ENCODE results near the gene PAX7.

Gene PAX7

GRCh38 chr1:18734461-18735223 lies 104.0 kb downstream of the PAX7 start:
- H3K4me3 ChIP-seq (ENCODE audit: low read depth, low read length, poor library complexity, severe bottlenecking): no peak overlapping the region
- TF ChIP-seq EZH2 (IDR thresholded peaks at IDR 0.05; ENCODE audit: borderline replicate concordance, low read length): no peak
- no peak for TF ChIP-seq CTCF (IDR thresholded peaks at IDR 0.05; ENCODE audit: low read length)
- H3K36me3 ChIP-seq (ENCODE audit: insufficient read depth, low read length): no peaks in the 10 kb centered on the region
- H3K4me2 ChIP-seq (ENCODE audit: low read length): no peak overlapping the region
- no peaks in the 10 kb centered on the region for H3K4me1 ChIP-seq (ENCODE audit: insufficient read depth, low read length, severe bottlenecking)
- H2AFZ ChIP-seq (ENCODE audit: low read length): no peak overlapping the region
- no peaks in the 10 kb centered on the region for H3K9me3 ChIP-seq (ENCODE audit: low read length)
- no peaks in the 10 kb centered on the region for H3K79me2 ChIP-seq (ENCODE audit: insufficient read depth, low read length)
- H3K9me2 ChIP-seq (ENCODE audit: low read depth, low read length): no peaks in the 10 kb centered on the region
- H3K9ac ChIP-seq (ENCODE audit: low read length): no peak overlapping the region
- no peaks in the 10 kb centered on the region for H3F3A ChIP-seq (ENCODE audit: insufficient read depth, low read length)
- no peak overlapping the region for H3K27ac ChIP-seq (ENCODE audit: low read depth, low read length, poor library complexity, severe bottlenecking)
- no peaks in the 10 kb centered on the region for H3K27me3 ChIP-seq (ENCODE audit: insufficient read depth, low read length)
- H4K20me1 ChIP-seq (ENCODE audit: insufficient read depth, low read length): no peaks in the 10 kb centered on the region

- Histone ChIP-seq H3K27me3 (ENCODE audit: insufficient read depth, low read length) (no peaks in the 10 kb centered on the region), H3K9me3 (ENCODE audit: low read length) (no peaks in the 10 kb centered on the region), H2AFZ (ENCODE audit: low read length) (no peak overlapping the region), H3K4me3 (ENCODE audit: low read depth, low read length, poor library complexity, severe bottlenecking) (no peak overlapping the region), H3K36me3 (ENCODE audit: insufficient read depth, low read length) (no peaks in the 10 kb centered on the region), H3K79me2 (ENCODE audit: insufficient read depth, low read length) (no peaks in the 10 kb centered on the region), H3K4me2 (ENCODE audit: low read length) (no peak overlapping the region), H4K20me1 (ENCODE audit: insufficient read depth, low read length) (no peaks in the 10 kb centered on the region), H3K27ac (ENCODE audit: low read depth, low read length, poor library complexity, severe bottlenecking) (no peak overlapping the region), H3K9ac (ENCODE audit: low read length) (no peak overlapping the region), H3F3A (ENCODE audit: insufficient read depth, low read length) (no peaks in the 10 kb centered on the region), H3K4me1 (ENCODE audit: insufficient read depth, low read length, severe bottlenecking) (no peaks in the 10 kb centered on the region), H3K9me2 (ENCODE audit: low read depth, low read length) (no peaks in the 10 kb centered on the region)
- TF ChIP-seq EZH2 (IDR thresholded peaks at IDR 0.05; ENCODE audit: borderline replicate concordance, low read length) (no peak), CTCF (IDR thresholded peaks at IDR 0.05; ENCODE audit: low read length) (no peak)
Measured at GRCh38 chr1:18735224-18735997, 104.8 kb downstream of the PAX7 start.

- Histone ChIP-seq H3K4me3 (ENCODE audit: low read depth, low read length, poor library complexity, severe bottlenecking) (no peak overlapping the region), H3K9me3 (ENCODE audit: low read length) (no peaks in the 10 kb centered on the region), H3K79me2 (ENCODE audit: insufficient read depth, low read length) (no peaks in the 10 kb centered on the region), H3K27me3 (ENCODE audit: insufficient read depth, low read length) (no peaks in the 10 kb centered on the region), H3K27ac (ENCODE audit: low read depth, low read length, poor library complexity, severe bottlenecking) (no peak overlapping the region), H3K4me2 (ENCODE audit: low read length) (no peak overlapping the region), H4K20me1 (ENCODE audit: insufficient read depth, low read length) (no peaks in the 10 kb centered on the region), H3K9me2 (ENCODE audit: low read depth, low read length) (no peaks in the 10 kb centered on the region), H3K9ac (ENCODE audit: low read length) (no peak overlapping the region), H3K36me3 (ENCODE audit: insufficient read depth, low read length) (no peaks in the 10 kb centered on the region), H3K4me1 (ENCODE audit: insufficient read depth, low read length, severe bottlenecking) (no peaks in the 10 kb centered on the region), H3F3A (ENCODE audit: insufficient read depth, low read length) (no peaks in the 10 kb centered on the region), H2AFZ (ENCODE audit: low read length) (no peak overlapping the region)
- TF ChIP-seq EZH2 (IDR thresholded peaks at IDR 0.05; ENCODE audit: borderline replicate concordance, low read length) (no peak), CTCF (IDR thresholded peaks at IDR 0.05; ENCODE audit: low read length) (no peak)
Measured at GRCh38 chr1:18736958-18737357, 106.3 kb downstream of the PAX7 start.
